ENCODE measurements around the gene TP53BP1.

Gene TP53BP1

DNA sequence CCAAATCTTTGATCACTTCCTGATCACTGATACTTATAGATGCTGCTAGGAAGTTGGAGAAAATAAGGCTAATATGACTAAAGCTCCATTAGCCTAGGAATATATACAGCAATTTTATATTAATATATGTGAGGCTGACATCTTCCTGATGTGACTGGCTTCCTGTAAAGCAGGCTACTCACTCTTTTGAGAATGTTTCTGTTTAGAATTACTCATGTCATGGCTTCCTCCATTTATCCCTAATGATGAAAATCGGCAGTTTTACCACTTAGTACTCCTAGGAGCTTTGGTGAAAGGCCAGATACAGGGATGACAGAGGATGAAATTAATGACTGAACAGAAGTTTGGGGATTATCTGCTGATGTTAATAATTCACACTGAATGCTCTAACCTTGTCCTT is 20.6 kb upstream of the TP53BP1 start:
- no peak overlapping the region for H3K4me3 ChIP-seq (ENCODE audit: low read depth, low read length)
- TF ChIP-seq, protein P1, sequence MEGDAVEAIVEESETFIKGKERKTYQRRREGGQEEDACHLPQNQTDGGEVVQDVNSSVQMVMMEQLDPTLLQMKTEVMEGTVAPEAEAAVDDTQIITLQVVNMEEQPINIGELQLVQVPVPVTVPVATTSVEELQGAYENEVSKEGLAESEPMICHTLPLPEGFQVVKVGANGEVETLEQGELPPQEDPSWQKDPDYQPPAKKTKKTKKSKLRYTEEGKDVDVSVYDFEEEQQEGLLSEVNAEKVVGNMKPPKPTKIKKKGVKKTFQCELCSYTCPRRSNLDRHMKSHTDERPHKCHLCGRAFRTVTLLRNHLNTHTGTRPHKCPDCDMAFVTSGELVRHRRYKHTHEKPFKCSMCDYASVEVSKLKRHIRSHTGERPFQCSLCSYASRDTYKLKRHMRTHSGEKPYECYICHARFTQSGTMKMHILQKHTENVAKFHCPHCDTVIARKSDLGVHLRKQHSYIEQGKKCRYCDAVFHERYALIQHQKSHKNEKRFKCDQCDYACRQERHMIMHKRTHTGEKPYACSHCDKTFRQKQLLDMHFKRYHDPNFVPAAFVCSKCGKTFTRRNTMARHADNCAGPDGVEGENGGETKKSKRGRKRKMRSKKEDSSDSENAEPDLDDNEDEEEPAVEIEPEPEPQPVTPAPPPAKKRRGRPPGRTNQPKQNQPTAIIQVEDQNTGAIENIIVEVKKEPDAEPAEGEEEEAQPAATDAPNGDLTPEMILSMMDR (IDR thresholded peaks at IDR 0.05; ENCODE audit: insufficient read depth, low read depth, low read length, missing control alignments), result no peak
- no peak for DNase-seq (ENCODE audit: low read depth)

DNA sequence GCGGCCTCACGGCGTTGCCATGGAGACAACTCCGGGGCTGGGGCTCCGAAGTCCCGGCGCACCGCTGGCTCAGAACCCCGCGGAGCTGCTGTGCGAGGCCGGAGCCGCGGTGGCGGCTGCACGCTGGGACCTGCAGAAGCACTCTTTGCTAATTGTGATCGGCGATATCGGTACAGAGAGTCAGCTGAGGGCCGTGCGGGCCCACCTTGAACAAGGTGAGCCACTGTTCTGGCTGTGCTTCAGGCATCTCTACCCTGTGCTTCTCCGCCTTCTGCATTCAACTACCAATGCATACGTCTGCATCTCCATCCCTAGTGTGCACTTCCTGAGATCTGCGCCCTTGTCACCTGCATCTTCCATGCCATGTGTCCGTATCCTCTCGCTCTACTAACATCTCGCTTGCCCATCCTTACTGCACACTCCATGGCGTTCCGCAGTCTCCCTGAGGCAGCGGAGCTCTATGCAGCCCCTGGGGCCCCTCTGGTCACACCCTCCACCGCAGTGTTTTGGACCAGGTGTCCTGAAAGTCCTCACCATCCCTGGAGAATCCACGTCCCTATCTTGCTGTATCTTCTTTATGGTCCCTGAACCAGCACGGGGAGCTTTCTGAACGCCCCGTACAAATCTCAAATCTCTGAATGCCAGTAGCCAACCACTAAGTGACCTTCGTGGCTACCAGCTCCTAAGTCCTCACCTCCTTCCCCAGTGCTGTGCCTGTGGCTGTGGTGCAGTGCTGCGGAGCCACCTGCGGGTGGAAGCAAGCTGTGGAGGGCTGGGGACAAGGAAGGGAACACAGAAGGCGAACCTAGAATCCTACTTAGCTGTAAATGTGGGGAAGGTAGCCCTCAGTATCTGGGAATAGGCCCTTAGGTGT is 18.3 kb upstream of the TP53BP1 start:
- DNase-seq (ENCODE audit: low read depth), result no peak
- H3K4me3 ChIP-seq (ENCODE audit: low read depth, low read length), result peak overlapping the region; percentile 45

DNA sequence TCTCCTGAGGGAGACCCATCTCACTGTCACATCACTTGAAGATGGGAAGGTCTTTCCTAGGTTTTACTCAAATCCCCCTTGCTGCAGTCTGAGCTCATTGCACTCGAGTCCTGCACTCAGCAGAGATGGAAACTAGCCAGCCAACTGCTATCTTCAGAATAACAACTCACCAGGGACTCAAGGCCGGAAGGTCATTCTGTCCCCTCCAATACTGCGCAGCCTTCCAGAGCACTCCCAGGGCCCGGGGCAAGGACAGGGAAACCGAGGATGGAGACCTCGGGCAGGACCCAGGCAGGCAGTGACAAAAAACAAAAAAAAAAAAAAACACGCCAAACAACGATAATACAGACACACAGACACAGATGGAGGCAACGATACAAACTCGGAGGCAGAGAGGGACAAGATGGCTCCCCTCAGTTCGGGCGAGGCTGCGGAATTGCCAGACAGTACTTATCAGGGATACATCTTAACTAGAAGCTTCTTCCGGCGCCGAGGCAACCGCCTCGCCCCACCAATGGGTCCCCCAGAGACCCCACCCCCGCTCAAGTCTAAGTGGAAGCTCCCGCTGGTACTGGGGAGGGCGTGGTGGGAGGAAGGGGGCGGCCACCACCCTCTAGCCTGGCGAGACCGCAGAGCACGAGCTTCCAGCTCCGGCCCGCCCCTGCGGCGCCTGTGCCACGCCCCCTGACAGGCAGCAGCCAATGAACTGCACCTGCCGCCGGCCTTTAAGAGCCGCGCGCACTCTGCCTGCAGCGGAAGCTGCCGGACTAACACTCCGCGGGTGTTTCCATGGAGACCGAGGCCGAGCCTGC is 17.4 kb upstream of the TP53BP1 start:
- peak; percentile 99 for DNase-seq (ENCODE audit: low read depth)
- peak overlapping the region; percentile 72 for H3K4me3 ChIP-seq (ENCODE audit: low read depth, low read length)
- TF ChIP-seq, protein P1 (IDR thresholded peaks at IDR 0.05; ENCODE audit: insufficient read depth, low read depth, low read length, missing control alignments), result peak; percentile 9

More for the DNA sequence above, 18.3 kb upstream of the TP53BP1 start:
- TF ChIP-seq, protein P1 (IDR thresholded peaks at IDR 0.05; ENCODE audit: insufficient read depth, low read depth, low read length, missing control alignments), result no peak

DNA sequence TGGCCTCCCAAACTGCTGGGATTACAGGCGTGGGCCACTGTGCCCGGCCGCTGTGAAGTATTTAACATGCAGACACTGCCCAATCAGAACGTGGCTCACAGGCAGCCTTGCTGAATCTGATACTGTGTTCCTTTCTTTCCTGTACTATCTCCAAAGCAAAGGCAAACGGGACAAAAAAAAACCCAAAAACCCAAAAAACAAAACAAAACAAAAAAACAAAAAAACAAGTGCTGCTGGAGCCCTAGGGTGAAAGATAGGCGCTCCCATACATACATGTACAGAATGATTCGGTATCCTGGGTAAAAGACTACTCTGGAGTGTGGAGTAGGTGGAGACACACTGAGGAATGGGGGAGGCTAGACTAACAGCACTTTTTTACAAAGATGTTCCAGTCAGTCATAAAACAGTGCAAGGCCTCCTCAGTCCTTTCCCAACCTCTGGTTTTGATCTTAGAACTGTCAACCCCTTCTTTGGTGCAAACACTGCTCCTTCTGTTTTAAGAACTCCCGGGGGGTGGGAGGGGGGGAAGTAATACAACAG is 16.8 kb upstream of the TP53BP1 start:
- peak overlapping the region; percentile 72 for H3K4me3 ChIP-seq (ENCODE audit: low read depth, low read length)
- DNase-seq (ENCODE audit: low read depth), result no peak
- TF ChIP-seq, protein P1 (IDR thresholded peaks at IDR 0.05; ENCODE audit: insufficient read depth, low read depth, low read length, missing control alignments), result no peak

DNA sequence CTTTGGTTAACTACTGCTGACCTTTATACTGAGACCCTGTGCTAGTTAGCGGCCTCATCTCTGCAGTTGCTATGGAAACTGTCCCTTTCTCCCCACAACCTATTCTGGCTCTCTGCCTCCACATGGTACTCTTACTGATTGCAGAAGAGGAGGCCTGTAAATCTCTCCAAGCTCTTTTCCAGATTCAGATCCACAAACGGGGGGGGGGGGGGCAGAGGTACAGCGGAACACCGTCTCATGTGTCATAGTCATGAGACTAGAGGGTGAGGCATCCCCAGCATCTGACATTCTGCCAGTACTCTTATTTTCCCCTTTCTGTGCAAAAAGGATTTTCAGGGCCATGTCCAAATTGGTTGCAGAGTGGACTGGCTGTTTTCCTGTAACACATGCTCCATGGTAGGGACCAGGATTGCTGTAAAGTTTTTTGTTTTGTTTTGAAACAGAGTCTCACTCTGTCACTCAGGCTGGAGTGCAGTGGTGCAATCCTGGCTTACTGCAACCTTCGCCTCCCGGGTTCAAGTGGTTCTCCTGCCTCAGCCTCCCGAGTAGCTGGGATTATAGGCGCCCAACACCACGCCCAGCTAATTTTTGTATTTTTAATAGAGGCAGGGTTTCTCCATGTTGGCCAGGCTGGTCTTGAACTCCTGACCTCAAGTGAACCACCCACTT is 16.2 kb upstream of the TP53BP1 start:
- DNase-seq (ENCODE audit: low read depth), result no peak
- TF ChIP-seq, protein P1 (IDR thresholded peaks at IDR 0.05; ENCODE audit: insufficient read depth, low read depth, low read length, missing control alignments), result no peak
- H3K4me3 ChIP-seq (ENCODE audit: low read depth, low read length), result no peak overlapping the region

DNA sequence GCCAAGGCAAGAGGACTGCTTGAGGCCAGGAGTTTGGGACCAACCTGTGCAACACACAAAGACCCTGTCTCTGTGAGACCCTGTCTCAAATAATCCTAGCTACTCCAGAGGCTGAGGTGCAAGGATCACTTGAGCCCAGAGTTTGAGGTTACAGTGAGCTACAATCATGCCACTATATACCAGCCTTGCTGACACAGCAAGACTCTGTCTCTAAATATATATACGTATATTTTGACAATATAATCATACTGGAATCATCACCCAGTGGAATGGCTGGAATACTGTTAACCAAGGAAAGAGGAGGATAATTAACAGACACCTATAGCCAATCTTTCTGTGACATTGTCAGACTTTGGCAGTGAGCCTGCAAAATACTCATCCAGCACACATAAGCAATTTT is 15.5 kb upstream of the TP53BP1 start:
- TF ChIP-seq, protein P1 (IDR thresholded peaks at IDR 0.05; ENCODE audit: insufficient read depth, low read depth, low read length, missing control alignments), result no peak
- DNase-seq (ENCODE audit: low read depth), result no peak
- H3K4me3 ChIP-seq (ENCODE audit: low read depth, low read length), result no peak overlapping the region

Data from GM12865 (cell line).